ENCODE data around the gene PPIF.
A peak's percentile ranks its signal among the peaks of the same experiment; 100 is the strongest.

PPIF gene

DNA sequence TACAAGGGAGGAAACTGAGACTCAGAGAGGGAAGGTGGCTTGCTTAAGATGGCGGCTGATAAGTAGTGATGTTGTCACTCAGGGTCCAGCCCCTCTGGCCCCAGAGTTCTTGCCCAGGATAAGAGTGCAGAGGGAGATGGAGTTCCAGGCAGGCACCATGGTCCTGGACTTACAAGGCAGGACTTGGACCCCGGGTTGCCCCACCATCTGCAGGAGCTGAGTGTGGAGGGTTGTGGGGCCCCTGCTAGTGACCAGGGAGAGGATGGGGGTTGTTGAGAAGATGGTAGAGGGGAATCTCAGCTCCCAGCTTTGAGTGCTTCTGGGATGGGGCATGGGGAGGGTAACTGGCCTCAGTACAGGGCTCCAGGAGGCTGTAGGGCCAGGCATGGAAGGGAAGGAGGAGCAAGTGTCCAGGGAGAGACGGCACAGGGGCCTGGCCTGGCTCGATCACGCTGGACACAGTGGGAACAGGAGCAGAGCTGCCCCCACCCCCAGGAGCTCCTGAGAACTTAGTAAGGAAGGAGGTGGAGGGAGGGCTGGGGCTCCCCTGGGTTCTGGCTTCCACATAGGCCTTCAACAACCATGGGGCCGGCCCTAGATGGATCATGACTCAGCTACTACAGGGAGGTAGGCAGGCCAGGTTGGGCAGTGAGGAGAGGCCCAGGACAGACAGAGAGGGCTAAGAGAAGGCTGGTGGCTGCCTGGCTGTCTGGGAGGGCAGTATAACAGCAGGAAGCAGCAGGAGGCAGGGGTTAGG lies 28.2 kb downstream of the PPIF start:
- H3K4me3 ChIP-seq (ENCODE audit: low read depth, low read length): no peak overlapping the region
- TF ChIP-seq, protein P1, sequence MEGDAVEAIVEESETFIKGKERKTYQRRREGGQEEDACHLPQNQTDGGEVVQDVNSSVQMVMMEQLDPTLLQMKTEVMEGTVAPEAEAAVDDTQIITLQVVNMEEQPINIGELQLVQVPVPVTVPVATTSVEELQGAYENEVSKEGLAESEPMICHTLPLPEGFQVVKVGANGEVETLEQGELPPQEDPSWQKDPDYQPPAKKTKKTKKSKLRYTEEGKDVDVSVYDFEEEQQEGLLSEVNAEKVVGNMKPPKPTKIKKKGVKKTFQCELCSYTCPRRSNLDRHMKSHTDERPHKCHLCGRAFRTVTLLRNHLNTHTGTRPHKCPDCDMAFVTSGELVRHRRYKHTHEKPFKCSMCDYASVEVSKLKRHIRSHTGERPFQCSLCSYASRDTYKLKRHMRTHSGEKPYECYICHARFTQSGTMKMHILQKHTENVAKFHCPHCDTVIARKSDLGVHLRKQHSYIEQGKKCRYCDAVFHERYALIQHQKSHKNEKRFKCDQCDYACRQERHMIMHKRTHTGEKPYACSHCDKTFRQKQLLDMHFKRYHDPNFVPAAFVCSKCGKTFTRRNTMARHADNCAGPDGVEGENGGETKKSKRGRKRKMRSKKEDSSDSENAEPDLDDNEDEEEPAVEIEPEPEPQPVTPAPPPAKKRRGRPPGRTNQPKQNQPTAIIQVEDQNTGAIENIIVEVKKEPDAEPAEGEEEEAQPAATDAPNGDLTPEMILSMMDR (conservative IDR thresholded peaks at IDR 0.05; ENCODE audit: low read depth, low read length): no peak
- DNase-seq (ENCODE audit: low read depth): peak; percentile 80

DNA sequence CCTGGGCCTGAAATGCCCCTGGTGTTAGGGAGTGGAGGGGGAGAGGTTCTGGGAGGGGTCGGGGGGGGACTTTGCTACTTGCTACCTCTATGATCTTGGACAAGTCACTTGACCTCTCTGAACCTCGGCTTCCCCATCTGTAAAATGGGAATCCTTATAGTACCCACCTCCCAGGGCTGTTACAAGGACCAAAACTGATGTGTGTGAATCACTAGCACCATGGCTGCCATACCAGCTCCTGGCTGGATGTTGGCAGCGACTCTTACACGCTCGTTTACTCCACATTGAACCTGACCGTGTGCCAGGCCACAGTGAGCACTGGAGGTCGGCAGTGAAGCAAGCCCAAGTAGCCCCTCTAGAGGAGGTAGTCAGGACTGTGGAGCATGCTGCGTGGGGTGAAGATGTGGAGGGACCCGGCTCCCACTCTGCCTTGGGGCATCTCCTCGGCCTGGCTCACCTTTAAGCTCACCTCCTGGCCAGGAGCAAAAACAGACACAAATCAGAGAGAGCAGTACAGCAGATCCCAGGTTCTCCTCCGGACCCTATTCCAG lies 28.9 kb downstream of the PPIF start:
- DNase-seq (ENCODE audit: low read depth): no peak
- H3K4me3 ChIP-seq (ENCODE audit: low read depth, low read length): no peak overlapping the region
- TF ChIP-seq, protein P1 (conservative IDR thresholded peaks at IDR 0.05; ENCODE audit: low read depth, low read length): no peak

DNA sequence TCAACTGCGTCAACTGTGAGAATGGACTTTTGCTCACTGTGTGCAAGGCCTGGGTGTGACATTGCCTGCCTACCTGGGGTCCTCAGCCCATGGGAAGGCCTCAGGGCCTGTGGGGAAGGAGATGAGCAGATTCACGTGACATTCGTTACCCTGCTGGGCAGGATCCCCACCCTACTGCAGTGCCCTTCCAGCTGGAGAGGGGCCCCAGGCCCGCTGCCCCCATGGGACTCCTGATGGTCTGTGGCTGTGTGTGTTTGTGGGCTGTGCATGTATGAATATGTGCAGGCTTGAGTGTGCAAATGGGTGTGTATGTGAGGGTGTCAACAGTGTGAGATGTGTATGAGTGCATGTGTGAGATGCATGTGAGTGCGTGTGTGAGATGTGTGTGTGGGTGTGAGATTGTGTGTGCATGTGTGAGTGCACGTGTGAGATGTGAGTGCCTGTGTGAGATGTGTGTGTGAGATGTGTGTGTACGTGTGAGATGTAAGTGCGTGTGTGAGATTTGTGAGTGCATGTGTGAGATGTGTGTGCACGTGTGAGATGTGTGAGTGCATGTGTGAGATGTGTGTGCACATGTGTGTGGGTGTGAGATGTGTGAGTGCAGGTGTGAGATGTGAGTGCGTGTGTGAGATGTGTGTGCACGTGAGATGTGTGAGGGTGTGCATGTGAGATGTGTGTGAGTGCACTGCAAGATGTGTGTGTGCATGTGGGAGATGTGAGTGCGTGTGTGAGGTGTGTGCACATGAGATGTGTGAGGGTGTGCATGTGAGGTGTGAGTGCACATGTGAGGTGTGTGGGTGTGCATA lies 29.7 kb downstream of the PPIF start:
- no peak for DNase-seq (ENCODE audit: low read depth)
- TF ChIP-seq, protein P1 (conservative IDR thresholded peaks at IDR 0.05; ENCODE audit: low read depth, low read length): no peak
- H3K4me3 ChIP-seq (ENCODE audit: low read depth, low read length): no peak overlapping the region

DNA sequence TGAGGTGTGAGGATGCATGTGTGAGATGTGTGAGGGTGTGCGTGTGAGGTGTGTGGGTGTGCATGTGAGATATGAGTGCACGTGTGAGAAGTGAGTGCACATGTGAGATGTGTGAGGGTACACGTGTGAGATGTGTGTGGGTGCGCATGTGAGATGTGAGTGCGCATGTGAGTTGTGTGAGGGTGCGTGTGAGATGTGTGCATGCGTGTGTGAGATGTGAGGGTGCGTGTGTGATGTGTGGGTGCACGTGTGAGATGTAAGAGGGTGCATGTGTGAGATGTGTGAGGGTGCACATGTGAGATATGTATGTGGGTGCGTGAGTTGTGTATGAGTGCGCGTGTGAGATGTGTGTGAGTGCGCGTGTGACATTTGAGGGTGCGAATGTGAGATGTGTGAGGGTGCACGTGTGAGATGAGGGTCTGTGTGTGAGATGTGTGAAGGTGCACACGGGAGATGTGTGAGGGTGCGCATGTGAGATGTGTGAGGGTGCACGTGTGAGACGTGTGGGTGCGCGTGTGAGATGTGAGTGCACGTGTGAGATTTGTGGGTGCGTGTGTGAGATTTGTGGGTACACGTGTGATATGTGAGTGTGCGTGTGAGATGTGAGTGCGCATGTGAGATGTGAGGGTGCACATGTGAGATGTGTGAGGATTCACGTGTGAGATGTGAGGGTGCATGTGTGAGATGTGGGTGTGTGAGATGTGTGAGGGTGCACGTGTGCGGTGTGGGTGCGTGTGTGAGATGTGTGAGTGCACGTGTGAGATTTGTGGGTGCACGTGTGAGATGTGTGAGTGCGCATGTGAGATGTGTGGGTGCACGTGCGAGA lies 30.5 kb downstream of the PPIF start:
- H3K4me3 ChIP-seq (ENCODE audit: low read depth, low read length): no peak overlapping the region
- TF ChIP-seq, protein P1 (conservative IDR thresholded peaks at IDR 0.05; ENCODE audit: low read depth, low read length): no peak
- no peak for DNase-seq (ENCODE audit: low read depth)

DNA sequence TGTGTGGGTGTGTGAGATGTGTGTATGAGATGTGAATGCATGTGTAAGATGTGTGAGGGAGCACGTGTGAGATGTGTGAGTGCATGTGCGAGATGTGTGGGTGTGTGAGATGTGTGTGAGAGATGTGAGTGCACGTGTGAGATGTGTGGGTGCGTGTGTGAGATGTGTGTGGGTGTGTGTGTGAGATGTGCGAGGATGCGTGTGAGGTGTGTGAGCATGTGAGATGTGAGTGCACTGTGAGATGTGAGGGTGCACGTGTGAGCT lies 31.0 kb downstream of the PPIF start:
- no peak for DNase-seq (ENCODE audit: low read depth)
- TF ChIP-seq, protein P1 (conservative IDR thresholded peaks at IDR 0.05; ENCODE audit: low read depth, low read length): no peak

DNA sequence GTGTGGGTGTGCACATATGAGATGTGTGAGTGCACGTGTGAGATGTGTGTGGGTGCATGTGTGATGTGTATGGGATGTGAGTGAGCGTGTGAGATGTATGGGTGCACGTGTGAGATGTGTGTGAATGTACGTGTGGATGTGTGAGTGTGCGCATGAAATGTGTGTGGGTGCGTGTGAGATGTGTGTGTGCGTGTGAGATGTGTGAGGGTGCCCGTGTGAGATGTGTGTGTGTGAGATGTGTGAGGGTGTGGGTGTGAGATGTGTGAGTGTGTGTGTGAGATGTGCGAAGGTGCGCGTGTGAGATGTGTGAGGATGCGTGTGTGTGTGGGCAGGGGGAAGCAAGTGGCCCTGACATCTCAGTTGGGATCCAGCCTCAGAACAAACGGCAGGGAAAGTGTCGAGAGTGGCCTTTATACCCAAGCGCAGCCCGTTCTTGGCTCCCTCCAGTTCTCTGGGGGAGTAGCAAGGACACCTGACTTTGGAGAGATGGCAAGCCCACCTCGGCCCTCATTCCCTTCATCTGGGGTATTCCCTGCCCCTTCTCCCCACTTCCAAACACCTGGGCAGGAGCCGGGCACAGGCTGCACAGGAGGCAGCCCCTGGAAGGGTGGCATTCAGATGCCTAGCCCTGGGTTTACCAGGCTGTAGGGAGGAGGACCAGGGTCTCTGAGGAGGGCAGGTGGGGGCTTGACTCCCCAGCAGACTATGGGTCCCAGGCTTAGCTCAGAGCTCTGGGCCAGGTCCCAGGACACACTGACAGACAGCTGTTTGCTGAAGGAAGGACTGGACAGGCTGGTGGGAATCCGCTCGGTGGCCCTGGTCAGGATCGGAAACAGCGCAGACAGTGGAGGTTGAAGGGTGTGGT lies 31.6 kb downstream of the PPIF start:
- DNase-seq (ENCODE audit: low read depth): no peak
- no peak overlapping the region for H3K4me3 ChIP-seq (ENCODE audit: low read depth, low read length)
- TF ChIP-seq, protein P1 (conservative IDR thresholded peaks at IDR 0.05; ENCODE audit: low read depth, low read length): no peak

More for the DNA sequence above, 31.0 kb downstream of the PPIF start:
- no peak overlapping the region for H3K4me3 ChIP-seq (ENCODE audit: low read depth, low read length)

Measured in choroid plexus epithelial cell (primary cell).